GM18519 (cell line): ENCODE measurements around the gene SWSAP1.
A peak's percentile ranks its signal among the peaks of the same experiment; 100 is the strongest.
"Not testable (repeated sequence)": the region's sequence is repeated elsewhere in the genome, so short reads cannot be mapped to it uniquely, and the experiment has no call there.

Experiments
- ATAC-seq: cut with Tn5 transposase; IDR thresholded peaks from one replicate; pipeline ENCODE4 v1.9.1; 2021; ENCODE audit warnings: mild to moderate bottlenecking, moderate library complexity; ENCODE audit not compliant: unreplicated experiment, low FRiP score

Gene SWSAP1

DNA sequence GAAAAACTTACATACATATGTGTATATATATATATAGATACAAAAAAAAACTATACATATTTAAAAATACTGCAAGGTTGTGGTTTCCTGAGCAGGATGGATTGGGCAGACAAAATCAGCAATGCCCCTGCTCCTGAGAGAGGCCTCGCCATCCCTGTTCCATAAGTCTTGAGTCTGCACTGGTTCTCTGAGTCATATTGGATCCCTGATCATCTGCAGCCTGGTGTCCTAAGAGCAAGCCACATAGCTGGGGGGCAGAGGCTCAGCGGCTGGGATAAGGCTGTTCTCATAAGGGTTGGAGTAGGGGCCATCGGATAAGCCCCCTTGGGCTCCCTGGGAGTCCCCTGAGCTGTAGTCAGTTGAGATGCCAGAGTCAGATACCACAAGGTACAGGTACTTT is 3.3 kb downstream of the SWSAP1 start:
- ATAC-seq = no peak

DNA sequence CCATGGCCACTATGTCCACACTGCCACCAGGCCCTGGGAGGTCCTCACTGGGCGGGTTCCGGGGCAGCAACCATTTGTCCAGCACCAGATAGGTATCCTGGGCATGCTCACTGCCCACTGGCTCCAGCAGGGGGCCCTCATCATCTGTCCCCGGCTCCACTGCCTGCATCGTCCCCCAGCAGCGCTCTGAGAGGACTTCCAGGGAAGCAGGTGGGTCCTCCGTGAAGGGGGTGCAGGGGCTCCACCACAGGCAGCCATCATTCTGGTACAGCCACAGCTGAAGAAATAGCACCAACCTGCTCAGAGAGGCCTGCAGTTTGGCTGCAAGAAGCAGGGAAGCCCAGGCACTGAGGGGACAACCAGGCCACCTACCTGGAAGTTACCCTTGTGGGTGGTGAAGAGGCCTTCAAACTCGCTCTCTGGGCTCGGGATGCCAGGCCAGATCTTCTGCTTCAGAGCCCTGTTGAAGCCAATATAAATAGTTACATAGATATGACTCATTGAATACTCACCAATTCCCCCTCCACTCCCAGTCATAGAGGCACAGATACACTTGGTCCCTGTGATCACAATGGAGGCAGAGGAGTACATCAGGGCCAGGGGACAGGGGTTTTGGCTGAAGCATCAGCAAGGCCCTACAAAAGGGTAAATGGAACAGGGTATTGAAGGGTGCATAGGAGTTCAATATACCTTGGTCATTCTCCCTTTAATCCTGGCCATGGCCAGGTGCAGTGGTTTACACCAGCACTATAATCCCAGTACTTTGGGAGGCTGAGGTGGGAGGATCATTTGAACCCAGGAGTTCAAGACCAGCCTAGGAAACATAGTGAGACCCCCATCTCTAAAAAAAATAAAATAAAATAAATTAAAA is 4.1 kb downstream of the SWSAP1 start:
- ATAC-seq = no peak

DNA sequence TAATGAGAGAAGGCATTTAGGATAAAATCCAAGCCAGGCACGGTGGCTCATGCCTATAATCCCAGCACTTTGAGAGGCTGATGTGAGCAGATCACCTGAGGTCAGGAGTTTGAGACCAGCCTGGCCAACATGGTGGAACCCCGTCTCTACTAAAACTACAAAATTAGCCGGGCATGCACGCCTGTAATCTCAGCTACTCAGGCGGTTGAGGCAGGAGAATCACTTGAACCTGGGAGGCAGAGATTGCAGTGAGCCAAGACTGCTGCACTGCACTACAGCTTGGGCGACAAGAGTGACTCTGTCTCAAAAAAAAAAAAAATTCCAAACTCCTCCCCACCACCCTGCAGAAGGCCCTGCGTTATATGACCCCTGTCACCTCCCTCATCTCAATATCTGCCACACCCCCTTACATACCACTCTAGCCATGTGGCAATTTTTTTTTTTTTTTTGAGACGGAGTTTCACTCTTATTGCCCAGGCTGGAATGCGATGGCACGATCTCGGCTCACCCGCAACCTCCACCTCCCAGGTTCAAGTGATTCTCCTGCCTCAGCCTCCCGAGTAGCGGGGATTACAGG is 4.9 kb downstream of the SWSAP1 start:
- not testable (repeated sequence) for ATAC-seq

DNA sequence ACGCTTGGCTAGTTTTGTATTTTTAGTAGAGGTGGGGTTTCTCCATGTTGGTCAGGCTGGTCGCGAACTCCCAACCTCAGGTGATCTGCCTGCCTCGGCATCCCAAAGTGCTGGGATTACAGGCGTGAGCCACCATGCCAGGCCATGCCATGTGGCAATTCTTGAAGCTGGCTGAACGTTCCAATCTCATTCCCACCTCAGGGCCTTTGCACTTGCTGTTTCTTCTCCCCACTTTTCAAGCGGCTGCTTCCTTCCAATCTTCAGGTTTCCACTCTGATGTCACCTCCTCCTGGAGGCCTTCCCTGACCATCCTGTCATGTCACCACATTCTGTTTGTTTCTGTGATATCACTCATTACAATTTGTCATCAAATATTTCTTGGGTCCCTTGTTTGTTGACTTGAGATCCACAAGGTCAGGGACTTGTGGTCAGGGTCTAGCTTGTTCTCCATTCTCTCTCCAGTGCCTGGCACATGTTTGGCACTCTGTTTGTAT is 5.4 kb downstream of the SWSAP1 start:
- no peak for ATAC-seq

DNA sequence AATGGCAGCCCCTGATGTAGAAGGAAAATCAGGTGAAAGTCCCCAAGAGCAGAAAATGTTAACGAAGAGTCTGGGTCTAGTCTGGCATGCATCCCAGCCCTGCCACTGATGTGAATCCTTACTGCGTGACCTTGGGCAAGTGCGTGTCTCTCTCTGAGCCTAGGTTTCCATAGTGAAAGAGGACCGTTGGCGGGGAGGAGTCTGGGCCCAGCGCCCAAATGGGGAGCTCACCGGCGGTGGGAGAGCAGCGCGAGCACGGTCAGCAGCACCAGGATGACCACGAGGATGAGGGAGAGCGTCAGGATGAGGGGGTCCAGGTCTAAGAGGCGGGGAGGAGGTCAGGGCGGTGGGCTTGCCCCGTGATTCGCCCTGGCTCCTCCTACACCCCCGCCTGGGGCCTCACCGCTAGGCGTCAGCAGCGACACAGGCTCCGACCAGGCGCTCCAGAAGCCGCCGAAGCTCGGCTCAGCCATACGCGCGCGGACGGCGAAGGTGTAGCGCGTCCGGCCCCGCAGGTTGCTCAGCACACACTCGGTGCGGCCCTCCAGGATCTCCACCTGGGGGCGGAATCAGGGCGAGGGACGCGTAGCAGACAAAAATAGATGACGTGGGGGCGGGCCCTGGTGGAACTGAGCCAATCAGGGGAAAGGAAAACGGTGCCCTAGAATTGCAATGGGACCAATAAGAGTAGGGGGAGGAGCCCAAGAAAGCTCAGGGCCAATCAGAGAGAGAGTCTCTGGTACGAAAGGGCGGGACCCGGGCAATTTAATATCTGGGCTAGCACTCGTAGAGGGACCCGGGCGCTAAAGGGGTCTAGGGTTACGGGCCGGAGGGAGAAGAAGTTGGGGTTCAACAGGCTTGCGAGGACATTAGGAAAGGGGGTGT is 6.4 kb downstream of the SWSAP1 start:
- peak; percentile 41 for ATAC-seq

DNA sequence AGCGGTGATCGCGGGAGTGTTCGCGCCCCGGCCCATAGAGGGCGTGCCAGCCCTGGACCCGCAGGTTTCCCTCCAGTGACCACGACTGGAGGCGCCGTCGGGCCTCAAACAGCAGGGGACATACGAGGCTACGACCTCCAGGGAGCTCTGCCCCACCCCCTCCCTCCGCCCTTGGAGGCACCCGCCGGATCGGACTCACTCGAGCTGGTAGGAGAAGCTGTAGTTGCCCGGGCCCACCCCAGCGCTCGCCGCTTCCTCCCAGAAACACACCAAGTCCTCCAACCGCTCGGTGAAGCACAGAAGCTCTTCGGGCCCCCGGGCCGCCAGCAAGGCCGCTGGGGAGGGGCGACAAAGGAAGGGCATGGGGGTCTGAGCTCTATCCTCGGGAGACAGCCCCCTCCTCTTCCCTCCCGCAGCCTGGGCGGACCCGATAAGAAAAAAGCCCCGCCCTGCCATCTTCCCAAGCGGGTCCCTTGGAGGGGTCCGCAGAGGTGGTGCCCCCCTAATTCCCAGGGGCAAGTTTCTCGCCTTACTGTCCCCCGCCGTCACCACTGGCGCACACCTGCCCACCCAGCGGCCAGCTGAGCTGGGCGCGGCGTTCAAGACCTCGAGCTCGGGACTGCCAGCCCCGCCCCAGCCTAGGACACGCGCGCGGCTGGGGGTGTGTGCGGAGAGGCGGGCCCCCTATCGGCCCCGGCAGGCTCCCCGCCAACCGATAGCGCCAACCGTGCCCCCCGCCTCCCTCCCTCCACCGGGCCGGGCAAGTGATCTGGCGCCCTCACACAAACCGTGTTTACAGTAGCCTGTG is 8.6 kb downstream of the SWSAP1 start:
- no peak for ATAC-seq

DNA sequence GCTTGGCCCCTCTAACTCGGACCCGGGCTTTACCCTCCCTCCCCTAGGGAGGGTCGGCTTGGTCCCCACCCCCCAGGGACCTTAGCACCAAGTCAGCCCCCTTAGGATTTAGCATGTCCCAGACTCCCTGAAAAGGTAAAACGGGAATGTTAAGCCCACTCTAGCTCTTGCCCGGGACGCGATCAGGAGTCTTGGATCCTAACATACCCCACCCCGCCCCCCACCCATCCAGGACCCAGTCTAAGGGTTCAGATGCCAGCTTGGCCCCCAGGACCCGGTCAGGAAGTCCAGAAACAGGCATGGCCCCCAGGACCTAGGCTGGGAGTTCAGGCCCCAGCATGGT is 9.2 kb downstream of the SWSAP1 start:
- no peak for ATAC-seq

DNA sequence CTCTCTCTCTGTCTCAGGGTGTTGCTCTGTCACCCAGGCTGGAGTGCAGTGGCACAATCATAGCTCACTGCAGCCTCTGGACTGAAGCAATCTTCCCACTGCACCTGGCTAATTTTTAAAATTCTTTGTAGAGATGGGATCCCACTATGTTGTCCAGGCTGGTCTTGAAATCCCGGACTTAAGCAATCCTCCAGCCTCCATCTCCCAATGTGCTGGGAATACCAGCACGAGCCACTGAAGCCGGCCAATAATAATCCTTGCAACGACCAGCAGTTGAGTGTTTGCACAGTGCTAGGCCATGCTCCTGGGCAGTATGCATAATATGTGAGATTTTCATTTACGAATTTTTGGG is 10.3 kb downstream of the SWSAP1 start:
- no peak for ATAC-seq

DNA sequence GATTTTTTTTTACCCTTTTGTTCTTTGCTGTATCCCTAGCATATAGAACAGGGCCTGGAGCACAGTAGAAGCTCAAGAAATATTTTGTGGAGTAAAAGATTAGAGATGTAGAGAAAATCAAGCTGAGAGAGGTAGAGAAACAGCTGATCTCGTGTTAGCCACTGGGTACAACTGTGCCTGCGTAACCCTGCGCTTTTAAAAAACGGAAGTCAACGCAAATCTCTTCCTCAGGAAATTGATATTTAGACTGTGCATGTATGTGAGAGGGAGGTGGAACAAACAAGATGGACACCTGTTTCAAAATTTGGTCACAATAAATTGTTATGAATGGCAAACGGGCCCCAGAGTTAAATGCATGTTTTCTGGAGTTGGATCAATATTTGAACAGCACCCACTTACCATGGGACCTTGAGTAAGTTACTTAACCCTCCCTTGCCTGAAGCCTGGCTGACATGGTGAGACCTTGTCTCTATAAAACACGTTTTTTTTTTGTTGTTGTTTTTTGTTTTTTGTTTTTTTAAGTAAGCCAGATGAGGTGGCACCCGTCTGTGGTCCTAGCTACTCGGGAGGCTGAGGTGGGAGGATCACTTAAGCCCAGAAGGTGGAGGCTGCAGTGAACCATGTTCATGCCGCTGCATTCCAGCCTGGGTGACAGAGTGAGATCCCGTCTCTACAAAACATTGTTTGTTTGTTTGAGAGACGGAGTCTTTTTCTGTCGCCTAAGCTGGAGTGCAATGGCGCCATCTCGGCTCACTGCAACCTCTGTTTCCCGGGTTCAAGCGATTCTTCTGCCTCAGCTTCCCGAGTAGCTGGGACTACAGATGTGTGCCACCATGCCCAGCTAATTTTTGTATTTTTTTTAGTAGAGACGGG is 12.9 kb downstream of the SWSAP1 start:
- no peak for ATAC-seq

DNA sequence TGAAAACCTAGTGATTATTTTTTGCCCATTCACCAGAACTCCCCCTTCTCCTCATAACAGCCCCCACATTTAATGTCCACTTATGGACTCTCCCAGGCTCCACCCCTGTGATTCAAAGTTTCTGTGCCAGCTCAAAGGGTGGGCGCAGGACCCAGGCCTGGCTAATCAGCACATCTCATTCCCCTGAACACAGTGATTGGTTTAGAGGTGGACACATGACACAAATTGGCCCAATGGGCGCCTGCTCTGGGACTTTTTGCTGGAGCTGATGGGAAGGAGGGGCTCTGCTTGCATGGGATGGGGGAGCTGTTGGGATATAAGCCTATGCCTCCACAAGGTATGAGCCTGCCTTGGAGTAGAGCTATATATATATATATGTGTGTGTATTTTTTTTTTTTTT is 15.9 kb downstream of the SWSAP1 start:
- ATAC-seq = no peak

DNA sequence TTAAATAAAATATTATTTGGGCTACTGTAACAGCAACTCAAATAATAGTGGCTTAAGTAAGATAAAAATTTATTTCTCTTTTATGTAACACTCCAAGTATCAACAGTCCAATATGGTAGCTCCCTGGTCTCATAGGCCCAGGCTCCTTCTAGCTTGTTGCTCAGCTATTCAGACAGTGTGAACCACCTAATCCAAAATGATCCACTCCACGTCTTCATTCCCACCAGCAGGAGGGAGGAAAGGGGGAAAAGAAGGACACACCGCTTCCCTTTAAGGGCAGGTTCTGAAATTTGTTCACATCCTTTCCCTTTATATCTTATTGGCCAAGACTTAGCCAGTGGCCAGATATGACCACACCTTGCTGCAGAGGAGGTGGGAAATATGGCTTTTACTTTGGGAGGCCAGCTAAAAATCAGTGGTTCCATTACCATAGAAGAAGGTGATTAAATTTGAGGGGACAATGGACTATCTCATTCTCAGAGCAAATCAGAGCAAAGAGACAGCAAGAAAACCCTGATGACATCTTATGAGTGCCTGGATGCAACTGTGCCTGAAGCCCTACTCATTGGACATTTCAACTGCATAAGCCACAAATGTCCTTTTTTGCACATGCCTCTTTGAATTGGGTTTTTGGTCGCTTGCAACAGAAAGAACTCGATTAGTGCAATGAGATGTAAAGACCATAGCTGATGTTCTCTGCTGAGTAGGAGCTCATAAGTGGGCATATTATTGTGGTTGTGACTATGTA is 16.6 kb downstream of the SWSAP1 start:
- ATAC-seq = no peak

DNA sequence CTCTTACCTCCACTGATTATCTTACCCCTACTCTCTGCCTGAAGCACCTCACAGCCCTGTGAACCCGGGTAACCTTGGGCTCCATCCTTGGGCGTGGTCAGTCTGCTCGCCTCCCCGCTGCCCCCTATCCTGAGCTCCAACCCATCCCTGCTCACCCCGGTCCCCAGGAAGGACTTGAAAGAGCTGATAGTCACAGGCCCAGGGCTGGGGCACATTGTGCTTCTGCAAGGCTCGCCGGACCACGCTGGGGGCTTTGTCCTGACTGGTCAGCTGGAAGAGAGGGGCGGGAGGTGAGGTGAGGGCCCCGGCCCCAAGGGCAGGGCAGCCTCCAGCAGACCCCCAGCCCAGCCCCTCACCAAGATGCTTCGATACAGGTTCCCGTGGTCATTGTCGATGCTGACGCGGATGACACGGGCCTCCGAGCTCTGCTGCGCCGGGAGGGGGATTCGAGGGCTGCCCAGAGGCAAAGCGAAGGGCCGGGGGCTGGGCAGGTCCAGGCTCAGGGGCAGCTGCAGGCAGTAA is 22.7 kb downstream of the SWSAP1 start:
- no peak for ATAC-seq

DNA sequence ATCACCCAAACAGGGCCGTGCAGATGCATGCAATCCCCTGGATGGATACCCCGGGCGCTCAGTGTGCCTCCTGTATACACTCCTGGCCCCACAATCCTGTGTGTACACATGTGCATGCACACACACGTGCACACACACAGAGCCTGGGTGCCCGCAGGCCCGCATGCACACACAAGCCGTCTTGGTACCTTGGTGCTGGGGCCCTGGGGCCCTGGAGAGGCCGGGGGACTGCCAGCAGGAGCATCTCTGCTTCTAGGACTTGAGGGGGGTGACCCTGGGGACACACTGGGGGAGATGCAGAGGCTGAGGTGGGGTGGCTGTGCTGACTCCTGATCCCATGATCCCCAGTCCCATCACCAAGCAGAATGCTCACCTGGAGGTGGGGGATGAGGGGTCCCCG is 25.2 kb downstream of the SWSAP1 start:
- no peak for ATAC-seq

DNA sequence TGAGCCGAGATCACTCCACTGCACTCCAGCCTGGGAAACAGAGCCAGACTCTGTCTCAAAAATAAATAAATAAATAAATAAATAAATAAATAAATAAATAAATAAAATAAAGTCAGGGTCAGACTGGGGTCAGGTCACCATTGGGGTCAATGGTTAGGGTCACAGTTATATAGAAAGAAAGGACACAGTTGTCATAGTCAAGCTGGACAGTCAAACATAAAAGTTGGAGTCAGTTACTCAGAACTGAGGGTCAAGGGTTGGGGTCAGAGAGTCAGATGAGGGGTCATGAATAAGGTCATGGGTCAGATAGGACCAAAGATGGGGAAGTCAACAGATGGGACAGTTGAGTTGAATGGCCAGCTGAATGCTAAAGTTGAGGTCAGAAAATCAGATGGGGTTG is 26.3 kb downstream of the SWSAP1 start:
- ATAC-seq = no peak

DNA sequence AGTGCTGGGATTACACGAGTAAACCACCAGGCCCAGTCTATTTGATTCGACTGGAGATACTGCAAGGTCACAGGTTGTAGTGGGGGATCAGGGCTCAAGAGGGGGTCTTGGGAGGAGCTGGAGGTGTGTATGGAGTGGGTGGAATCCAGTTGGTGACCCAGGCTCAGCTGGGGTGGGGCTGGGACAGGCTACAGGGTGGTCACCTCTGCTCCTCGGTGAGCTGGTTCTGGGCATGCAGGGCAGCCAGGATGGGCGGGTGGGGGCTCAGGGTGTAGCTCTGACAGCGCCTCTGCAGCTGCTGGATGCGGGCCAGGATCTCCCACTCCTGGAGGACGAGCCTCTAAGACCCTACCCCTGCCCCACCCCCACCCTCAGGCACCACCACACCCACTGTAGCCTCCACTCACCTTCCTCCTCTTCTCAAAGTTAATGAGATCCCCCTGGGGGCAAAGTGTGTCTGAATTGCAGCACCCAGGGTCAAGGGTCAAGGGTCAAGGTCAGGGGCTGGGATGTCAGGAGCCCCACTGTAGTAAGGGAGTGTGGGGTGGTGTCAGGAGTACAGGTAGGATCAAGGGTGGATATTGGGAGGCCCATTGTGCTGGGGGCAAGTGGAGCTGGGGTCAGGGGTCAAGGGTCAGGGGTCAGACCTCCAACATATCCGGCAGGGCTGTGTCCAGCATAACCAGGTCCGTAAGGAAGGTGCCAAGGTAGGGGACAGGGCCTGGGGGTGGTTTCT is 27.5 kb downstream of the SWSAP1 start:
- no peak for ATAC-seq

DNA sequence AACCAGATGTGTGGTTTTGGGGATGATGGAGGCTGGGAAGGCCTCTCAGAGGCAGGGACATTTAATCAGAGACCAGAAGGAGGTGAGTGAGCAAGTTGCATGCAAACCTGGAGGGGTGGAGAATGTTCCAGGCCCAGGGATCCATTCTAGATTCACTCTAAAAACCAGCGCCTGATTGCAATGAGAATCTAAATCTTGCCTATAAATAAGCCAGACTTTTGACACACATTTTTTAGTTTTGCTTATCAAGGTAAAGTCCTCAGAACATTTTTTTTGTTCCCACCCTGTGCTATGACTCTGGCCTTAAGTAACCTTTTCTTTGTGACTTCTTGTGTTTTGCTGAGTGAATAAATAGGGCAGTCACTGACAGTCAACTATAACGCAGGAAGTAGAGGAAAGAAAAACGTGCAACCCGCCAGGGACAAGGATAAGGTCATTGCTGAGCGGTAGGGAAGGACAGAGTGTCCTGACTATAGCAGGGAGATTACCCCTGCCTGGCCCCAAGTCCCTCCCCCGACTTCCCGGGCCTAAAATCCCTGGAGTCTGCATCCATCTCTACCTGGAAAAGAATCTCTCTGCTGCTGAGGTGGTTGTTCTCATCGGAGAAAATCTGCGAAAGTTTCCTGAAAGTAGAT is 30.2 kb downstream of the SWSAP1 start:
- ATAC-seq = no peak

DNA sequence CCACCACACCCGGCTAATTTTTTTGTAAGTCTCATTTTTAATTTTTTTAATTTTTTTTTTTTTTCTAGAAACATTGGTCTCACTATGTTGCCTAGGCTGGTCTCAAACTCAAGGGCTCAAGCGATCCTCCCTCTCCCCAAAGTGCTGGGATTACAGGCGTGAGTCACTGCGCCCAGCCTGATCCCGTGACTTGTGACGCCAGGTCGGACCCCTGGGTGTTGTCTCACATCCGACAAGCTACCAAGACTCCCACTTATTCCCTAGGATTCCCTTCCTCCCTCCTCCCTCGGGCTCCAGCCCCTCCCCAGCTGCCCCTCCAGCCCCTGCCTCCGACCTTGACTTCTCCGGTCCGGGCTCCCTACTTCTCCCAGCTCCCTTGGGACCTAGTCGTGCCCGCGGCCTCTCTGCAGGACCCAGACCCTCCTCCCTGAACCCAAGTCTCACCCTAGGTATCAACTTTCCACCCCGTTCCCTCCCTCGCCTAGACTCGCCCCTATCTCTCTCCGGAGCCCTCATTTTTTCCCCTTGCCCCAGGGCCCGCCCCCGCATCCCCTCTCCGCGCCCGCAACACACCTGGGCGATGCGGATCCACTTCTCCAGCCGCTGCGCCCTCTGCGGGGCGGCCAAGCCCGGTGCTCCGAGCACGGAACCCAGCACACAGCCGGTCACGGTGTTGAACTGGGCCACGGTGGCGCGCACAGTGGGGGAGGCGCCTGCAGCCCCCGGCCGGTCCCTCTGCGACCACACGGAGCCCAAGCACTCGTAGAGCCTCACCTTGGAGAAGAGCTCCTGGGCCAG is 31.6 kb downstream of the SWSAP1 start:
- ATAC-seq = no peak
